Adrenal gland (tissue), 5 donors: ENCODE data around the gene MVB12B.

Source experiments
- POLR2A ChIP-seq, 2 donors: fragments of 450-650 bp; IDR thresholded peaks; one replicate each; pipeline ENCODE4 v1.6.1; 2017; ENCODE audit warnings: antibody characterized with exemption in 2 of 2, mild to moderate bottlenecking in 2 of 2, moderate library complexity in 1 of 2
- TF ChIP-seq, protein P1 (sequence below), 6 experiments: fragments of 450-650 bp in 4 of 6; fragments of 200-600 bp in 2 of 6; sonication (generic) in 1 of 6; IDR thresholded peaks; 1 replicate in 5 of 6; 2 replicates in 1 of 6; pipeline versions ENCODE4 v1.5.1 to v1.8.0; 2016 to 2021; ENCODE audit warnings: antibody characterized with exemption in 6 of 6, mild to moderate bottlenecking in 2 of 6, moderate library complexity in 1 of 6
- donor health status: DM: no; HTN: no; CAD: no.

GRCh38 chr9:126511411-126511810, 184.8 kb downstream of the MVB12B start:
- TF ChIP-seq, protein P1, sequence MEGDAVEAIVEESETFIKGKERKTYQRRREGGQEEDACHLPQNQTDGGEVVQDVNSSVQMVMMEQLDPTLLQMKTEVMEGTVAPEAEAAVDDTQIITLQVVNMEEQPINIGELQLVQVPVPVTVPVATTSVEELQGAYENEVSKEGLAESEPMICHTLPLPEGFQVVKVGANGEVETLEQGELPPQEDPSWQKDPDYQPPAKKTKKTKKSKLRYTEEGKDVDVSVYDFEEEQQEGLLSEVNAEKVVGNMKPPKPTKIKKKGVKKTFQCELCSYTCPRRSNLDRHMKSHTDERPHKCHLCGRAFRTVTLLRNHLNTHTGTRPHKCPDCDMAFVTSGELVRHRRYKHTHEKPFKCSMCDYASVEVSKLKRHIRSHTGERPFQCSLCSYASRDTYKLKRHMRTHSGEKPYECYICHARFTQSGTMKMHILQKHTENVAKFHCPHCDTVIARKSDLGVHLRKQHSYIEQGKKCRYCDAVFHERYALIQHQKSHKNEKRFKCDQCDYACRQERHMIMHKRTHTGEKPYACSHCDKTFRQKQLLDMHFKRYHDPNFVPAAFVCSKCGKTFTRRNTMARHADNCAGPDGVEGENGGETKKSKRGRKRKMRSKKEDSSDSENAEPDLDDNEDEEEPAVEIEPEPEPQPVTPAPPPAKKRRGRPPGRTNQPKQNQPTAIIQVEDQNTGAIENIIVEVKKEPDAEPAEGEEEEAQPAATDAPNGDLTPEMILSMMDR (IDR thresholded peaks at IDR 0.05): no peak
- TF ChIP-seq POLR2A (IDR thresholded peaks at IDR 0.05): no peak
